Left renal cortex interstitium (tissue), 4 donors: Measurements from ENCODE around the gene HOXA7. TPM values are rescaled to one million over a fixed set of nuclear protein-coding genes. Genes with fewer than 3 reads are reported as not detected.
A peak's percentile ranks its signal among the peaks of the same experiment; 100 is the strongest.

Experiments
- DNase-seq, 4 donors: peaks; one replicate each; pipeline ENCODE4 v3.0.0-alpha.2; 2013; ENCODE audit warnings: low read depth in 4 of 4, low spot score in 2 of 4, missing footprints in 1 of 4
- polyA plus RNA-seq, 4 donors: library from polyadenylated mRNA; unstranded; fragments of 120-200 nt; gene quantifications; one replicate each; pipeline ENCODE4 v1.2.1, GENCODE V29; 2013; ENCODE audit not compliant: insufficient read length in 4 of 4

The HOXA7 gene
- polyA plus RNA-seq, 4 donors = 27.0 to 38.1 (median 31.3) TPM

DNA sequence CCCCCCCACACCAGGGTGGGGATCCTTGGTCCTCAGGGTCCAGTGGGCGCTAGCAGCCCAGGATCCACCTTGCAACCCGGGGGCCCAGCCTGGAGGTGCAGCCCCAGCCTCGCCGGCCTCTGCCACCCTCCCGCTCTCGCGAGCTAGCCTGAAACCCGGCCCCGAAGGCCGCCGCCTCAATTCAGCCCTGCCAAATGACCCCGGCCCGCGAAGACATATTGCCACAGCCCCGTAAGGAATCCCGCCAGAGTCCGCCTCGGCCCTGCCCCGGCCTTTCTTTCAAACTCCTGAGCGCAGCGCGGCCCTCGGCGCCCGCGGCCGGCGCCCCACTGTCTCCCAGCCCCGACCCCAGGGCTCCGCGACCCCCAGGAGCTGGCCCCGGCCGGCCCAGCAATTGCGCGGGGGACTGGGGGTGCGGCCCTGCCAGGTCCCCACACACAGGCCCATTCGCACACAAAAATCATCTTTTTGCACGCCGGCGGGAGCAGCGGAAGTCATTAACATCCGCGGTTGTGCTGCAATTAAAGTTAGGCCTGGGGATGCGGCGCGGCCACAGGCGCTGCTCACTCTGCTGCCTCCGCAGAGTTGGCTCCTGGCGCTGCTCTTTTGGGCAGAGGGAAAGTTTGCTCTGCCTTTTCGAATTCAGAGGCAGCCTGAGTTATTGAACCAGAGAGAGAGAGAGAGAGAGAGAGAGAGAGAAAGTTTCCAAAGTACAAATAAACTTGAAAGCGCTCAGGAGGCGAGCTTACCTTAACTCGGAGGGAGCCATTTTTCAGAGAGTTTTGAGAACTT, 16.9 kb downstream of the HOXA7 start:
- DNase-seq = no peak

DNA sequence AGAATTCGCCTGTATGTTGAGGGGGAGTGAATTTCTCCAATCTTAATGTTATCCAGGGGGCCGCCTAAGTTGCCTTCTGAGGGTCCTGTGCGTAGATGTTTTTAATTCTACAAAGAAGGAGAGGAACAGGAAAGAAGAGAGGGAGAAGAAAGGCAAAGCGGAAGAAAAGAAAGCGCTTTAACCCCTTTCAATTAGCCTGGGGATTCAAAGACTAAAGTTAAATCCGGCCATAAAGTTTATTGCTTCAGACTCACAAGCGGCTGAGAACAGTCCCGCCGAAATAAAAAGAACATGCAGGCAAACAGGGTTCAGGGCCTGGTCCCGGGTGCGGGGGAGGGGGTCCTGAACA, 17.5 kb downstream of the HOXA7 start:
- DNase-seq = no peak

DNA sequence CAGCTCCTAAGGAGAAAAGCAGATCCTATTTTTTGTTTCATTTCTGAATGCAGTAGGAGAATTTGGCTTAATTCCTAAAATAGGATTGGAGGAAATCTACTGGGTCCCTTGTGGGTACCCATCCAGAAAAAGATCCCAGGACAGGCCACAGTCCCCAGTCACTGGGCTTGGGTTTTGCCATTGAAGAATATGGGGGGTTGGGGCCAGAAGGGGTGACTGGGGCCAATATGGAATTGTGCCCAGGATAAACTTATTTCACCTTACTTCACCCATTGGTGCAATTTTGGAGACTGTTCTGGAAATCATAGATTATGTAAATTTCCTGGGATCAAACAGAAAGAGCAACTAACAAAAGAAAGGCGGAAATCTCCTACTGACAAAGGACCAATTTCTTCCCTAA, 18.0 kb downstream of the HOXA7 start:
- DNase-seq = no peak

DNA sequence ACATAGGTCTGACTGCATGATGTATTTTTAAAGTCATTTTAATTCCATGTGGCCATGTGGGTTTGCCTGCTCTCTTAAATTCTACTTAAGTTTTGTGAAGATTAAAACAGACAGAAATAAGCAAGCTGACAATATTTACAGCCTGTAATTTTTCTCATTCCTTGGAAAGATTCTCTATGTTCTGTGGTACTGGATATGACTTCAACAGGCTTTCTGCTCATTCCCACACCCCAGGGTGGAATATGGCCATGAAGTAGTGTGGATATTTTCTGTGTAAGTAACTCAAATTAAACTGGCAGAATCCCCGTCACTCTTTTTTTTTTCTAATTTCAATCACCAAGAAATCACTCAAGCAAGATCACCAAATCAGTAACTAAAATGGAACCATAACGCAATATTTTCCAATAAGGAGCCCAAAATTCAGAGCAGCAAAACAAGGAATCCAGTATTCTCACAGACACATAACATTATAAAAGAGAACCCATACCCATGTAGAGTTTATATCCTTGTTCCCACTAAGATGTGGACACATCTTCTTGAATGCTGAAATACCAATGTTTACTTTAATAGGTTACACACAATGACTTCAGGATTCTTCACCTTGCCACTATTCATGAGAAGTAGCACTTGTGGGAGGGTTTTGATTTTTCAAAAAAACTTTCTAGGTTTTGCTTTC, 18.7 kb downstream of the HOXA7 start:
- no peak for DNase-seq

GRCh38 chr7:27134392-27134791, 22.1 kb downstream of the HOXA7 start:
- DNase-seq = no peak

DNA sequence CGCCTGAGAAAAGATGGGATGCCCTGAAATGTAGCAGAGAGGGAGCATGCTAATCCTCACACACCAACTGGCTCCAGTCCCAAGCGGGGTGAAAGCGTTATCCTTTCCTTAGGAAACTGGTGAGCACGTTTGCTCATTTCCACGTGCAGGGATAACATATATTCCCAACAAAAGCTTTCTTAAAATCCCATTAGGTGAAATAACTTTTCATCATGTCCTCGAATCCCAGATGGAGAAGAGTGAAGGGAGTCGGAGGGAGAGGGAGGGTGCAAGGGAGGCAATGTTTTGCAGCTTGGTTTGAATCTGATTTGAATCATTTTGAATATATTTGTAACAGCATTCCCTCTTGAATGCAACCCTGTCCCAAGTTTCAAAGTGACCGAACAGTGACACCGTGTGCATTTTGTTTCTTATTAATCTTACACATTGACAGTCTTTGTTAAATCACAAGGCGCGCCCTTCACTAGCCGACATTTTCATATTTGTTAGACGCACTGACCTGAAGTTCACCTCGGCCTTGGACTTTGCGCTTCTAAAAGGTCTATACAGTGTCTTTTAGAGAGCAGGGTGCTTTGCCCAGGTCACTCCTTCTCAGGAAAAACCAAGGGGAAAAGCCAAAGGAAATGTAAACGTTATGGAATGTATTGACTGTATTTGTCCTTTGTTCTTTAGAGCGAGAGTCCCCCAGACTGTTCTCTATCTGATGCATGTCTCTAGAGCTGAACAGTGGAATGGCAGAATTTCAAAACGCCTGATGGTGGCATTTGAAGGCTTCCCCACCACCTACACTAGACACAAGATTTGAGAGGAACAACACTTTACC, 22.9 kb downstream of the HOXA7 start:
- no peak for DNase-seq

GRCh38 chr7:27132978-27133377, 23.5 kb downstream of the HOXA7 start:
- DNase-seq = no peak

DNA sequence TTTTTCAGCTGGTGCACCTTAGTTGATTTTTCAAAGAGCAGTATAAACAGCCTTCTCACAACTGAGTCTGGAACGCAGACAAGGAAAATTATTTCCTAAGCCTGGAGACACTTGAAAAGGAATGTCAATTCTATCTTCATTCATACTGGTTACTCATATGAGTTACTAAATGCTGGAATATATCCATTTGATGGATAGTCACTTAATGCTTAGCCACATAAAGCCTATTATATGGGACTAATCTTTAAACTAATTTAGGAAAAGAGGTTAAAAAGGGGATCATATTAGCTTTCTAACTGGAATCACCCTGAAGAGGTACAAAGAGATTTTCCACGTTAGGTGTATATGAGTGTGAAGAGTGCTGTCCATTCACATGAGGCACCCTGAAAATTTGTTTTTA, 24.3 kb downstream of the HOXA7 start:
- DNase-seq = no peak

- DNase-seq = no peak
These were observed 25.1 kb downstream of the HOXA7 start for GRCh38 chr7:27131390-27131819.

DNA sequence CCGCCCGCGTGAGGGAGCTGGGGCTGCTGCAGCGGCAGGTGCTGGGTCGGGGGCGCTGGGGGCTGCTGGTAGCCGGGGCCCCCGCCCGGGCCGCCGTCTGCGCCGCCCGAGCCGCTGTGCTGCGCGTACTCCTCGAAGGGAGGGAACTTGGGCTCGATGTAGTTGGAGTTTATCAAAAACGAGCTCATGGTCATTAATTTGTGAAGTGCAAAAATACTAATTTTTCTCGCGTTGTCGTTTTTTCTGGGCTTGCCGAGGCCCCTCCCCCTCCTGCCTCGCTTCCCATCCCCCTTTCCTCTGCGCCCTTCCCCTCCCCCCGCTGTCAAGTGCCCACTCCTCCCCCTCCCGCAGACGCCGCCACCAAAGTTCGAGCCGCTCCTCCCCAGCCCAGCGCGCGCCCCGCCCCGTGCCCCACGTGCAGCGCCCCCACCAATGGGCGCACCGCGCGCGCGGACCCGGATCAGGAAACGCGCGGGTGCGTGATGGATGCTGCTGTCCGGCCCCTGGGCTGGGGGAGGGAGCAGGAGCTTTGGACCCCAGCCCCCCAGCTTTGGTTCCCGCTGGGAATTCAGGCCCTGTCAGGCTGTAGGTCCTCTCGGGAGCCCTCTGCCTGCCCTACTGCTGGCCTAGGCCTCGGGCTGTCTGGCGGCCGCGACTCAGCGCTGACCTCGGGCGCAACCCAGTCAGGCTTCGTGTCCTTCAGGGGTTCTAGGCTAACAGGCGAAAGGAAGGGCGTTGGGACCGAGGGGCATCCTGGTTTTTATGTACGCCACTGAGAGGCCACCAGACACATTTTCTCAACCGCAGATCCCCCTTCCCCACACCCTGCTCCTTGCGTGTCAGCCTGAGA, 25.7 kb downstream of the HOXA7 start, which contains the start of gene HOXA4:
Gene HOXA4 (minus strand): TSS at position 218 of the 850 bp plus-strand sequence. CDS start 24 bp downstream, at position 194.
- peak in 1 of 4 donors; percentile 86 for DNase-seq

GRCh38 chr7:27129729-27130539, 26.5 kb downstream of the HOXA7 start:
- no peak for DNase-seq

GRCh38 chr7:27128776-27129728, 27.4 kb downstream of the HOXA7 start:
- no peak for DNase-seq

DNA sequence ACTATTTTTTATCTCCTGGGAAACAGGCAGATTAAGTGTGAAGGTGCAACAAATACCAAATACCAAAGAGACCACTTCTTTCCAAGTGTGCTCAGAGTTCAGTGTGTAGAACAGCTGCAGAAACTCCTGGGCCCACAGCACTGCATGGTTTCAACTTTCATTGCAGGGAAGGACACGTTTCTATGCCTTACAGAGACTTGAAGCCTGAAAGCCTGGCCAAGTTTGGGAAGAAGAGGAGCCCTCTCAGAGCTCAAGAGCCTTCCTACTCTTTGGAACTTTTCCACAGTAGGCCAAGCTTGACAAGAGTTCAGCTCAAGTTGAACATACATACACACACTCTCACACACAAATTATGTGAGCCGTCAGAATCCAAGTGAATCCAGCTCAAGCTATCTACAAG, 28.4 kb downstream of the HOXA7 start:
- no peak for DNase-seq

DNA sequence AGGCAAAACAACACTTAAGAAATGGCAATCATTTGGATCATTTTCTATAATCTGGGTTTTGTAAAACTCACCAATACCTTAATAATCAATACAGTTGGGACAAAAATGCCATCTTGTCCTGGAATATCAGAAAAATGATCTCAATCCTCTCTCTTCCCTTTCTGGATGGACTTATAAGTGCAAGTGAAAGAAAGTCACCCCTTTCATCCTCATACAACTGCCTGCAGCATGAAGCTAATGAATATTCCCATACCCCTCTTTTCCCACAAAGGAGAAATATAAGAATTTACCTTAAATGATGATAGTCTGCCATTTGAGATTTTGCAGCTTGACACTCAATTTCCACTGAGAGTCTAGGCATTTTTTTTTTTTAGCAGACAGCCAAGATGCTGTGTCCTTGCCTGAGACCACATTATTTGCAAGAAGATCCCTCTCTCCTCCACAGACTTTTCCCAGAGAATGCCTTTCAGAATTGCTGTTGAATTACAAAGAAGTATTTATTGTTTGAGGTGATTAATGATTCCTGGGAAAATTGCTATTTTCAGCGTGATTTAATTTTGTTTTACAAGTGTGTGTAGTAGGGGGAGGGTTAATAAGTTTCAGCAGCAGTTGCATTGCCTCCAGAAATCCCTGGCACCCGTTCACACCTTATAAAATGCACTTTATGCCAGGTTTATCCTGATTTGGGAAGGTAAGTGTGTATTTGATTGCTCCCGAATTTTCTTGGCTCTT, 29.7 kb downstream of the HOXA7 start:
- no peak for DNase-seq

- no peak for DNase-seq
These were observed 30.5 kb downstream of the HOXA7 start for GRCh38 chr7:27125986-27126394.

GRCh38 chr7:27124902-27125689, 31.4 kb downstream of the HOXA7 start:
- no peak for DNase-seq
